ENCODE results near the gene FOXJ1.

The FOXJ1 gene

GRCh38 chr17:76154936-76155845 lies 14.1 kb upstream of the FOXJ1 start:
- TF ChIP-seq CTCF (IDR thresholded peaks at IDR 0.05; ENCODE audit: low read depth, low read length, poor library complexity, severe bottlenecking) = no peak
- TF ChIP-seq EZH2phosphoT487 (IDR thresholded peaks at IDR 0.05; ENCODE audit: borderline replicate concordance, low read length) = no peak
- no peaks in the 10 kb centered on the region for H3K4me1 ChIP-seq (ENCODE audit: control insufficient read depth, low read length)
- H3K9me2 ChIP-seq (replicated peaks; ENCODE audit: control insufficient read depth, low read length) = no peaks in the 10 kb centered on the region
- H4K20me1 ChIP-seq (ENCODE audit: control insufficient read depth, insufficient read depth, low read depth, low read length) = no peaks in the 10 kb centered on the region
- no peak overlapping the region for H3K4me3 ChIP-seq (ENCODE audit: low read length)
- no peak overlapping the region for H3K27ac ChIP-seq (ENCODE audit: low read depth, low read length)
- H3K27me3 ChIP-seq (ENCODE audit: control insufficient read depth, low read length) = peaks cover 30% of the 10 kb centered on the region
- no peak overlapping the region for H3K4me2 ChIP-seq (ENCODE audit: low read length)
- no peaks in the 10 kb centered on the region for H3K79me2 ChIP-seq (ENCODE audit: control insufficient read depth, low read length)
- H3K36me3 ChIP-seq (ENCODE audit: control insufficient read depth, low read length) = no peaks in the 10 kb centered on the region
- no peaks in the 10 kb centered on the region for H3F3A ChIP-seq (ENCODE audit: control insufficient read depth, insufficient read depth)
- no peaks in the 10 kb centered on the region for H3K9me3 ChIP-seq (ENCODE audit: control insufficient read depth, insufficient read depth, low read length)

GRCh38 chr17:76154292-76154691 lies 13.2 kb upstream of the FOXJ1 start:
- Histone ChIP-seq H3K9me3 (ENCODE audit: control insufficient read depth, insufficient read depth, low read length) (no peaks in the 10 kb centered on the region), H3K4me2 (ENCODE audit: low read length) (no peak overlapping the region), H3K79me2 (ENCODE audit: control insufficient read depth, low read length) (no peaks in the 10 kb centered on the region), H3K4me1 (ENCODE audit: control insufficient read depth, low read length) (no peaks in the 10 kb centered on the region), H4K20me1 (ENCODE audit: control insufficient read depth, insufficient read depth, low read depth, low read length) (no peaks in the 10 kb centered on the region), H3K9me2 (replicated peaks; ENCODE audit: control insufficient read depth, low read length) (no peaks in the 10 kb centered on the region), H3F3A (ENCODE audit: control insufficient read depth, insufficient read depth) (no peaks in the 10 kb centered on the region), H3K36me3 (ENCODE audit: control insufficient read depth, low read length) (no peaks in the 10 kb centered on the region), H3K4me3 (ENCODE audit: low read length) (no peak overlapping the region), H3K27me3 (ENCODE audit: control insufficient read depth, low read length) (peaks cover 28% of the 10 kb centered on the region), H3K27ac (ENCODE audit: low read depth, low read length) (no peak overlapping the region)
- TF ChIP-seq EZH2phosphoT487 (IDR thresholded peaks at IDR 0.05; ENCODE audit: borderline replicate concordance, low read length) = no peak
- TF ChIP-seq CTCF (IDR thresholded peaks at IDR 0.05; ENCODE audit: low read depth, low read length, poor library complexity, severe bottlenecking) = no peak

GRCh38 chr17:76153640-76154039 lies 12.6 kb upstream of the FOXJ1 start:
- Histone ChIP-seq H3K9me2 (replicated peaks; ENCODE audit: control insufficient read depth, low read length) (no peaks in the 10 kb centered on the region), H3K4me1 (ENCODE audit: control insufficient read depth, low read length) (no peaks in the 10 kb centered on the region), H3K27ac (ENCODE audit: low read depth, low read length) (no peak overlapping the region), H3K4me2 (ENCODE audit: low read length) (no peak overlapping the region), H4K20me1 (ENCODE audit: control insufficient read depth, insufficient read depth, low read depth, low read length) (no peaks in the 10 kb centered on the region), H3F3A (ENCODE audit: control insufficient read depth, insufficient read depth) (no peaks in the 10 kb centered on the region), H3K4me3 (ENCODE audit: low read length) (no peak overlapping the region), H3K9me3 (ENCODE audit: control insufficient read depth, insufficient read depth, low read length) (no peaks in the 10 kb centered on the region), H3K36me3 (ENCODE audit: control insufficient read depth, low read length) (no peaks in the 10 kb centered on the region), H3K27me3 (ENCODE audit: control insufficient read depth, low read length) (peaks cover 22% of the 10 kb centered on the region), H3K79me2 (ENCODE audit: control insufficient read depth, low read length) (no peaks in the 10 kb centered on the region)
- TF ChIP-seq EZH2phosphoT487 (IDR thresholded peaks at IDR 0.05; ENCODE audit: borderline replicate concordance, low read length) (no peak), CTCF (IDR thresholded peaks at IDR 0.05; ENCODE audit: low read depth, low read length, poor library complexity, severe bottlenecking) (no peak)
